NCI-H1436 (cell line): ENCODE data around the gene PFDN1.

ENCODE experiments used
- DNase-seq: peaks from one replicate; lab custom pipeline; 2025; lab: John Stamatoyannopoulos, UW

PFDN1 gene

GRCh38 chr5:140296289-140296688 lies 6.6 kb downstream of the PFDN1 start:
- no peak for DNase-seq

- peak; percentile 10 for DNase-seq
Observed at GRCh38 chr5:140295414-140295813, 7.5 kb downstream of the PFDN1 start.

GRCh38 chr5:140294753-140295152 lies 8.1 kb downstream of the PFDN1 start:
- no peak for DNase-seq

- DNase-seq: no peak
Observed at GRCh38 chr5:140293849-140294100, 9.1 kb downstream of the PFDN1 start.

GRCh38 chr5:140293091-140293848 lies 9.6 kb downstream of the PFDN1 start:
- DNase-seq: no peak

- DNase-seq: no peak
Observed at GRCh38 chr5:140292212-140293036, 10.5 kb downstream of the PFDN1 start.

- no peak for DNase-seq
Observed at GRCh38 chr5:140287801-140288521, 14.9 kb downstream of the PFDN1 start.

- DNase-seq: no peak
Observed at GRCh38 chr5:140286424-140286823, 16.5 kb downstream of the PFDN1 start.

- DNase-seq: no peak
Observed at GRCh38 chr5:140284013-140284412, 18.9 kb downstream of the PFDN1 start.

GRCh38 chr5:140282266-140282665 lies 20.6 kb downstream of the PFDN1 start:
- no peak for DNase-seq

- DNase-seq: no peak
Observed at GRCh38 chr5:140275837-140276236, 27.1 kb downstream of the PFDN1 start.

- no peak for DNase-seq
Observed at GRCh38 chr5:140273401-140273877, 29.5 kb downstream of the PFDN1 start.

GRCh38 chr5:140270008-140270407 lies 32.9 kb downstream of the PFDN1 start:
- no peak for DNase-seq

- DNase-seq: no peak
Observed at GRCh38 chr5:140267559-140268018, 35.3 kb downstream of the PFDN1 start.

GRCh38 chr5:140267201-140267540 lies 35.7 kb downstream of the PFDN1 start:
- DNase-seq: no peak

- no peak for DNase-seq
Observed at GRCh38 chr5:140266471-140267200, 36.3 kb downstream of the PFDN1 start.

- no peak for DNase-seq
Observed at GRCh38 chr5:140265845-140266244, 37.1 kb downstream of the PFDN1 start.

GRCh38 chr5:140262839-140263238 lies 40.1 kb downstream of the PFDN1 start:
- no peak for DNase-seq

GRCh38 chr5:140262221-140262620 lies 40.7 kb downstream of the PFDN1 start:
- no peak for DNase-seq

GRCh38 chr5:140261403-140262171 lies 41.3 kb downstream of the PFDN1 start:
- peak; percentile 37 for DNase-seq

- no peak for DNase-seq
Observed at GRCh38 chr5:140260089-140260656, 42.7 kb downstream of the PFDN1 start.
